Measurements from ENCODE around the gene MYCBPAP. TPM values are rescaled to one million over a fixed set of nuclear protein-coding genes. Genes with fewer than 3 reads are reported as not detected.

The MYCBPAP gene
- total RNA-seq, 4 donors from 2014 or later, result 0.78 to 3.2 (median 1.6) TPM

- TF ChIP-seq CTCF (IDR thresholded peaks at IDR 0.05), result no peak
- TF ChIP-seq POLR2A (IDR thresholded peaks at IDR 0.05), result no peak
- WGBS, 2 donors, result 74 to 75% methylated on average over 7 of the region's 7 CpGs
- no peaks in the 10 kb centered on the region for H3K27me3 ChIP-seq
- DNase-seq, result no peak
- no peaks in the 10 kb centered on the region for H3K36me3 ChIP-seq
- no peak overlapping the region for H3K4me3 ChIP-seq (replicated peaks in 1 of 3)
- H3K4me1 ChIP-seq, result peaks cover 14 to 20% of the 10 kb centered on the region in 2 donors
- intact Hi-C loops (cut with DNase I), result no loop called here
- no peak overlapping the region for H3K27ac ChIP-seq
- H3K9me3 ChIP-seq, result no peaks in the 10 kb centered on the region
Observed at GRCh38 chr17:50505591-50506130, 2.6 kb upstream of the MYCBPAP start.

- Histone ChIP-seq H3K4me3 (replicated peaks in 1 of 3) (no peak overlapping the region), H3K4me1 (peaks cover 17 to 27% of the 10 kb centered on the region in 2 donors), H3K27ac (no peak overlapping the region), H3K9me3 (no peaks in the 10 kb centered on the region), H3K36me3 (no peaks in the 10 kb centered on the region), H3K27me3 (no peaks in the 10 kb centered on the region)
- no peak for DNase-seq
- TF ChIP-seq POLR2A (IDR thresholded peaks at IDR 0.05), result no peak
- TF ChIP-seq CTCF (IDR thresholded peaks at IDR 0.05), result no peak
- WGBS, 2 donors, result 86 to 93% methylated on average over 4 to 7 of the region's 7 CpGs
- intact Hi-C loops (cut with DNase I), result no loop called here
Observed at GRCh38 chr17:50506298-50506697, 1.9 kb upstream of the MYCBPAP start.

GRCh38 chr17:50508573-50509460, 578 bp downstream of the MYCBPAP start:
- Histone ChIP-seq H3K9me3 (no peaks in the 10 kb centered on the region), H3K36me3 (no peaks in the 10 kb centered on the region), H3K4me3 (replicated peaks in 1 of 3) (peak overlapping the region in 2 of 3 donors; percentile 49 to 60), H3K27me3 (no peaks in the 10 kb centered on the region), H3K4me1 (peaks cover 18 to 30% of the 10 kb centered on the region in 2 donors), H3K27ac (peak overlapping the region; percentile 70 to 92 (median 86))
- TF ChIP-seq CTCF (IDR thresholded peaks at IDR 0.05) (no peak), POLR2A (IDR thresholded peaks at IDR 0.05) (no peak)
- intact Hi-C loops (cut with DNase I), result no loop called here
- DNase-seq, result peak; percentile 55 to 58
- WGBS, 2 donors, result 40 to 49% methylated on average over 18 to 23 of the region's 32 CpGs

GRCh38 chr17:50511058-50511457, 2.8 kb downstream of the MYCBPAP start:
- no peak overlapping the region for H3K4me3 ChIP-seq (replicated peaks in 1 of 3)
- no peaks in the 10 kb centered on the region for H3K27me3 ChIP-seq
- H3K36me3 ChIP-seq, result no peaks in the 10 kb centered on the region
- intact Hi-C loops (cut with DNase I), result no loop called here
- peak; percentile 44 to 45 for DNase-seq
- H3K9me3 ChIP-seq, result no peaks in the 10 kb centered on the region
- peak overlapping the region; percentile 42 to 67 (median 48) for H3K27ac ChIP-seq
- no peak for TF ChIP-seq POLR2A (IDR thresholded peaks at IDR 0.05)
- TF ChIP-seq CTCF (IDR thresholded peaks at IDR 0.05), result no peak
- 13 to 20% methylated on average over 3 of the region's 3 CpGs for WGBS, 2 donors
- peaks cover 32 to 42% of the 10 kb centered on the region in 2 donors for H3K4me1 ChIP-seq

GRCh38 chr17:50513495-50513894, 5.3 kb downstream of the MYCBPAP start:
- WGBS, 2 donors, result 78 to 85% methylated on average over 4 of the region's 4 CpGs

More at GRCh38 chr17:50513495-50513894, 5.3 kb downstream of the MYCBPAP start:
- Histone ChIP-seq H3K9me3 (no peaks in the 10 kb centered on the region), H3K36me3 (no peaks in the 10 kb centered on the region), H3K27me3 (no peaks in the 10 kb centered on the region), H3K27ac (no peak overlapping the region), H3K4me3 (replicated peaks in 1 of 3) (no peak overlapping the region), H3K4me1 (peaks cover 27 to 39% of the 10 kb centered on the region in 2 donors)
- DNase-seq, result no peak
- intact Hi-C loops (cut with DNase I), result no loop called here
- TF ChIP-seq POLR2A (IDR thresholded peaks at IDR 0.05) (no peak), CTCF (IDR thresholded peaks at IDR 0.05) (no peak)

All from thyroid gland (tissue), 4 donors.